ENCODE data around the gene GIGYF1.
"Not testable (repeated sequence)": the region's sequence is repeated elsewhere in the genome, so short reads cannot be mapped to it uniquely, and the experiment has no call there.

GIGYF1 gene

DNA sequence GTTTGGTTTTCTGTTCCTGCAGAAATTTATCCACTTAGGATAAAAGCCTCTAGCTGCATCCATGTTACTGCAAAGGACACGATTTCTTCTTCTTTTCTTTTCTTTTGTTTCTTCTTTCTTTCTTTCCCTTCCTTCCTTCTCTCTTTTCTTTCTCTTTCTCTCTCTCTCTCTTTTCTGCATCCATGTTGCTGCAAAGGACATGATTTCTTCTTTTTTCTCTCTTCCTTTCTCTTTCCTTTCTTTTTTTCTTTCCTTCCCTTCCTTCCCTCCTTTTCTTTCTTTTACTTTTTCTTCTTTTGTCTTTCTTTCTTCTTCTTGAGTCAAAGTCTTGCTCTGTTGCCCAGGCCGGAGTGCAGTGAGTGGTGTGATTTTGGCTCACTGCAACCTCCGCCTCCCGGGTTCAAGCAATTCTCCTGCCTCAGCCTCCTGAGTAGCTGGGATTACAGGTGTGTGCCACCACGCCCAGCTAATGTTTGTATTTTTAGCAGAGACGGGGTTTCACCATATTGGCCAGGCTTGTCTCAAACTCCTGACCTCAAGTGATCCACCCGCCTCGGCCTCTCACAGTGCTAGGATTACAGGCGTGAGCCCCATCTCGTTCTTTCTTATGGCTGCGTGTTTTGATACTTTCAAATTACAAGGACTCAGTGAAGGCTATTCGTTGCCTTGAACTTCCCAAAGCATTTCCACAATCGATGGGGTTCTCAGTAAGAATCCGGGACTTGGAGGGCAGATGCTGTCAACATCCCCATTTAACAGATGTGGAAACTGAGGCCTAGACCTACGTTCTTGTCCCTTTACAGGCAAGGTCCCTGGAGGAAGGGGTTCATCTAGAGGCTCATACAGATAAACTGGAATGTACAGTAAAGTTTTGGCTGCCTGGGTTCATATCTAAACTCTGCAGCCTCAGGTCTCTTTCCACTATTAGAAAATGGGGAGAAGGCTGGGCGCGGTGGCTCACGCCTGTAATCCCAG, 22.4 kb downstream of the GIGYF1 start:
- no peak for DNase-seq

DNA sequence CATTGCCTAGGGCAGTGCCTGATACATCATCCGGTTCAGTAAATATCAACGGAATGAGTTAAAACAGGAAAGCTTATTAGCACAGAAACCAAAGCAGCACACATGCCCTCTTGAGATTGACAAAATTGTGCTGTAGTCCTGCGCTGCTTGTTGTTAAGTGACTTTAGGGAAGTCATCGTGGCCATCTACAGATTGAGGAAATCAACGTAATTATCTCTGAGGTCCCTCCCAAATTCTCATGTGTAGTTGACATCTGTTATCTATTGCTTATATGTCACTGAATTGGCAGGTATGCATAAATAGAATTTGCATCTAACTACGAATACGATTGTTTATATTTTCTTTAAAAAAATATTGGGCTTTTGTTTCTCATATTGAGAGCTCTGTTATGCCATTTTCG, 24.0 kb downstream of the GIGYF1 start:
- no peak for DNase-seq

DNA sequence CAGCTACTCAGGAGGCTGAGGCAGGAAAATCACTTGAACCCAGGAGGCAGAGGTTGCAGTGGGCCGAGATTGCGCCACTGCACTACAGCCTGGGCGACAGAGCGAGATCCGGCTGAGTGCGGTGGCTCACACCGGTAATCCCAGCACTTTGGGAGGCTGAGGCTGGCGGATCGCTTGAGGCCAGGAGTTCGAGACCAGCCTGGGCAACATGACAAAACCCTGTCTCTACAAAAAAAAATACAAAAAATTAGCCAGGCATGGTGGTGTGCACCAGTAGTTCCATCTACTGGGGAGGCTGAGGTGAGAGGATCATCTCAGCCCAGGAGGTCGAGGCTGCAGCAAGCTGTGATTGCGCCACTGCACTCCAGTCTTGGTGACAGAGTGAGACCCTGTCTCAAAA, 24.9 kb downstream of the GIGYF1 start:
- not testable (repeated sequence) for DNase-seq

DNA sequence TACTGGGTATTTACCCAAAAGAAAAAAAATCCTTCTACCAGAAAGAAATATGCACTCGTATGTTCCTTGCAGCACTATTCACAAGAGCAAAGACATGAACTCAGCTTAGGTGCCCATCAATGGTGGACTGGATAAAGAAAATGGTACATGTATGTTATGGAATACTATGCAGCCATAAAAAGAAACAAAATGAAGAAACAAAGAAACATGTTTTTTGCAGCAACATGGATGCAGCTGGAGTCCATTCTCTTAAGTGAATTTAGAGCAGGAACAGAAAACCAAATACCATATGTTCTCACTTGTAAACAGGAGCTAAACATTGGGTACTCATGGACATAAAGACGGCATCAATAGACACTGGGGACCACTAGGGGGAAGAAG, 26.0 kb downstream of the GIGYF1 start:
- no peak for DNase-seq

DNA sequence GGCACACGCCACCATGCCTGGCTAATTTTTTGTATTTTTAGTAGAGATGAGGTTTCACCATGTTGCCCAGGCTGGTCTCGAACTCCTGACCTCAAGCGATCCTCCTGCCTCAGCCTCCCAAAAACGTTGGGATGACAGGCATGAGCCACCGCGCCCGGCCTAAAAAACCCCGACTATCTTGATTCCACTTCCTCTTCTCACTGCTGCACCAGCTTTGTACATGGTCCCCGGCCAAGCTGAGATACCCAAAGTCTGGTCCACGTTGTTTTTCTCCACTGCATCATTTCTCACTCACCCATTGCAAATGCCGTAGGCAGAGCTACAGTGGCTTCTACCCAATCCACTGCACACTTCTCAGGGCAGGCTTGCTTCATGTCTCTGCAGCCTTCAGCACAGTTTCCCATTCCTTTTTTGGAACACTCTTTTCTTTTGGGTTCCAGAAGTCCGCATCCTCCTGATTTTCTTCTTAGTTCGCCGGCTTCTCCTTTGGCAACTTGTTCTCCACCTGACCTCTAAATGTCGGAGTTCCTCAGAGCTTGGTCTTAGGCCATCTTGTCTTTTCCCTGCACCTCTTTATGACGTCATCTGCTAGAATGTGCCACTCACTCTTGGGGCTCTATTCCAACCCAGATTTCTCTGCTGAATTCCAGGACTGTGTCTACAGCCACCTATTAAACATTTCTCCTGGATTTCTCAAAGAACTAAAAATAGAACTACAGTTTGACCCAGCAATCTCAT, 26.6 kb downstream of the GIGYF1 start:
- no peak for DNase-seq

DNA sequence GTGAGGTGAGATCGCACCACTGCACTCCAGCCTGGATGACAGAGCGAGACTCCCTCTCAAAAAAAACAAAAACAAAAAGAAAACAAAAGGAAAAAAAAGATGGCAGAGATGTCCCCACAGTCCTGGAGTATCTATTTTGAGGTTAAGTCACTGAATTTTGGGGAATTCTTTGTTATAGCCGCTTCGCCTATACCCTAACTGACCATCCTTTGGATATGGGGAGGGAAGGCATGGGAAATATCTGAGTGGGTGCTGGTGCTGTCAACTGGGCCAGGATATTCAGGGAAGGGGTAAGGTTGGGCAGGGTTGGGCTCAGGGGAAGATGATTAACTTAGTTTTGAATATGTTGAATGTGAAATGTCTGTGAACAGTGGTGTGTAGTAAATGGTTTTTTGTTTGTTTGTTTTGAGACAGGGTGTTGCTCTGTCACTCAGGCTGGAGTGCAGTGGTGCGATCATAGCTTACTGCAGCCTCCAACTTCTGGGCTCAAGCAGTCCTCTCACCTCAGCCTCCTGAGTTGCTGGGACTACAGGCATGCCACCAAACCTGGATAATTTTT, 28.8 kb downstream of the GIGYF1 start:
- no peak for DNase-seq

DNA sequence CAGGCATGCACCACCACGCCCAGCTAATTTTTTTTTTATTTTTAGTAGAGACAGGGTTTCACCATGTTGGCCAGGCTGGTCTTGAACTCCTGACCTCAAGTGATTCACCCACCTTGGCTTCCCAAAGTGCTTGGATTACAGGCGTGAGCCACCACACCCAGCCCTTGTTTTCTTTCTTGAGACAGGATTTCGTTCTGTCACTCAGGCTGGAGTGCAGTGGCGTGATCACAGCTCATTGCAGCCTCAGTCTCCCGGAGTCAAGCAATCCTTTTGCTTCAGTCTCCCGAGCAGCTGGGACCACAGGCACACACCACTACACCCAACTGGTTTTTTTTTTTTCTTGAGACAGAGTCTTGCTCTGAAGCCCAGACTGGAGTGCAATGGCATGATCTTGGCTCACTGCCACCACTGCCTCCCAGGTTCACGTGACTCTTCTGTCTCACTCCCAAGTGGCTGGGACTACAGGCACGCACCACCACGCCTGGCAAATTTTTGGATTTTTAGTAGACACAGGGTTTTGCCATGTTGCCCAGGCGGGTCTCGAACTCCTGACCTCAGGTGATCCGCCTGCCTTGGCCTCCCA, 31.8 kb downstream of the GIGYF1 start:
- DNase-seq, result not testable (repeated sequence)

DNA sequence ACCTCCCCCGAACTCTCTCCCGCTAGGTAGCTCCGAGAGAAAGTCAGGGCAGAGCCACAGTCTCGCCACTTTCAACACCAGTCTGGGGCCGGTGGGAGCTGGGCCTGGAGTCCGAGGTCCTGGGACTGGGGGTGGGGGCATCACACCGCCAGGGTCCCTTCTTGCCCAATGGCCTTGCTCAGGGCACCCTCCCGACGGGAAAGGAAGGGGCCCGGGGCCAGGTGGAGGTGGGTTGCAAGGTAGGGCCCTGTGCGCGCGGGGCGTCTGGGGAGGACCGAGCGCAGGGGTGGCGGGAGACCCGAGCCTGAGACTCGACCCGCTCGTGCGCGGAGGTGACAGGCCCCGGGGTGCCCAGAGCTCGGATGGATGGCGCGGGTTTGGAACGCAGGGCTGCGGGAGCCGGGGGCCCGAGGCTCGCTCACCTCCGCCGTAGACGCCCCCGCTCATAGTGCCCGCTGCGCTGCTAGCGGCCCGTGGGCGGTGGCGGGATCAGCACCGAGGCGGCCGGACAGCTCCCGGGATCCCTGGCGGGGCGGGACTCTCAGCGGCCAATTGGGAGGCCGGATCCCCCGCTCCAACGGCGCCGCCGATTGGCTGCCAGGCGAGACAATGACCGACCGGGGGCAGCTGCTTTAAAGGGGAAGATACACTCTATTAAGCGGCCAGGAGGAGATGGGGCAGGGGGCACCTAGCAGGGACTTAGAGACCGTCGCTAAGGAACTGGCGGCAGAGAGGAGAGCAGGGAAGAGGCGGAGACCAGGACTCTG, 38.0 kb downstream of the GIGYF1 start, which contains the start of gene ACTL6B:
TSS of gene ACTL6B (minus strand) at position 541 of the 767 bp plus-strand sequence. CDS start at position 447, 94 bp downstream.
- peak in 4 of 5 experiments; percentile 30 to 66 (median 36) for DNase-seq

DNA sequence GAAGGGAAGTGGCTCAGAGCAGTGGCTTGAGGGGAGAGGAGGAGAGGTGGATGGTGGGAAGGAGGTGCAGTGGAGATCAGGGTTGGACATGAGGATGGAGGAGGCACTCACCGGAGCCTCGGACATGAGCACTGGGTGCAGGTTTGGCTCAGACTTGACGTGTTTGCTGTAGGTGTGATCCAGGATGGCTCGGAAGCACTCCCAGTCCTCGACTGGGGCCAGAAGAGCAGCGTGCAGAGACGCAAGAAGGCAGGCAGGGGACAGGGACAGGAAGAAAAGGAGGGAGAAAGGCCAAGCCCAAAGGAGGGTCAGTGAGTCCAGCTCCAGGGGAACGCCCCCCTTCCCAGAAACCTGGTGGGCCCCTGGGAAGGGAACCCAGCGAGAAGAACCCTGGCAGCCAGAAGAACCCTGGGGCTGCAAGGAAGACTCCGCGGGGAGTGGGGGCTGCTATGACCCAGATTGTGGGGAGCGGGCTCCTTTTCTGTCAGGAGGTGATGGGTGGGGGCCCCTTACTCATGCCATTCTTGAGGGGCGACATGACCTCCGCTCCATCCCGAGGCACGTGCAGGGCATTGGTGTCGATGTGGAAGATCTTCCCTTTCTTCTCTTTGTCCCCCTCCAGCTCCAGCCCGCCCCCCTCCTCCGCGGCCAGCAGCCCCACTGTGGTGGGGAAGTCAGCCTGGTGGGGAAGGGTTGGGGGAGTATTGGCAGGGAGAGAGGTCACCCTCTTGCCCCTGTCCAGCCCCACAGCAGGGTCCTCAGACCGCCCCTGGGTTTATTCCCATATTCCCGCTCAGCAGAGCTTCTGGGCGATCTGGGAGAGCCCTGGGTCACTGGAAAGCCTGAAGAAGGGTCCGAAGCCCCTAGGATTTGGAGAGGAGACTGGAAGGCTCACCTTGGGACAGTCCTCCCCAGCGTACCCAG, 38.9 kb downstream of the GIGYF1 start:
- no peak for DNase-seq

DNA sequence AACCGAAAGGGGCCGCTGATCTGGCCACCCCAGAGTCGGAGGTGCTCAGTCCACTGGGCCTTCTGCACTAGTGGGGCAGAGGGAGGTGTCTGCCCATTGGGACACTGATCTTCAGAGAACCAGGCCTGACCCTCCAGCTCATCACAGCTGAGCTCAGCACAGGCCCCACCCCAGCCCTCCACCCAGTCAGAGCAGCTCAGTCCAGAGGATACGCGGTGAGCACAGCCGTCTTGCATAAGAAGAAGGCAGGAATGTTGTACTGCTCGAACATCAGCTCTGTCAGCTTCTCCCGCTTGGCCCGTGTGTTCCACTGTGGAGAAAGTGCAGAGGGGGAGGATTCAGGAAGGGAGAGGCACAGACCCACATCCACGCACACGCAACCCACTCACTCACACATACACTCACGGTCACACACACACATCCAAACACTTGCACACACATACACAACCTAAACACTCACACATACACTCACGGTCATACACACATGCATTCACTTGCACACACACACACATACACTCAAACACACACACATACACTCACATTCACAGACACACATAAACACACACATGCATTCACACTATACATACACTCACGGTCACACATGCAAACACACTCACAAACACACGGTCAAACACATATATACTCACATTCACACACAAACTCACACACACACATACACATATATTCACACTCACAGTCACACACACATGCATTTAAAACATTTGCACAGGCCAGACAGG, 44.1 kb downstream of the GIGYF1 start:
- DNase-seq, result no peak

DNA sequence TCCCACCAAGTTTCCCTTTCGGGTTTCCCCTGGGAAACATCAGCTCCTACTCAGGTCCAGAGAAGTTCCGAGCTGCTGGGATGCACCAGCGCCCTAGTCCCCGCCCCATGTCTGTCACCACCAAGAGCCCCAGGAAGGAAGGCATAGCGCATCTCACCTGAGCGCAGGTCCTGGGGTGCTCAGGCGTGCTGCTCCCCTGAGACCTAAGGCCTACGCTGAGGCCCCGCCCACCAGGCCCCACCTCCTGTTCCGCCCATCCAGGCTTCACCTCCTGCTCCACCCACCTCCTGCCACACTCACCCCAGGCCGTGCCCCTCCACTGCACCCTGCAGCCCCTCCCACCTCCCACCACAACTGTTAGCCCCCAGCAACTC, 51.5 kb downstream of the GIGYF1 start:
- peak in 2 of 5 experiments; percentile 15 to 42 for DNase-seq

DNA sequence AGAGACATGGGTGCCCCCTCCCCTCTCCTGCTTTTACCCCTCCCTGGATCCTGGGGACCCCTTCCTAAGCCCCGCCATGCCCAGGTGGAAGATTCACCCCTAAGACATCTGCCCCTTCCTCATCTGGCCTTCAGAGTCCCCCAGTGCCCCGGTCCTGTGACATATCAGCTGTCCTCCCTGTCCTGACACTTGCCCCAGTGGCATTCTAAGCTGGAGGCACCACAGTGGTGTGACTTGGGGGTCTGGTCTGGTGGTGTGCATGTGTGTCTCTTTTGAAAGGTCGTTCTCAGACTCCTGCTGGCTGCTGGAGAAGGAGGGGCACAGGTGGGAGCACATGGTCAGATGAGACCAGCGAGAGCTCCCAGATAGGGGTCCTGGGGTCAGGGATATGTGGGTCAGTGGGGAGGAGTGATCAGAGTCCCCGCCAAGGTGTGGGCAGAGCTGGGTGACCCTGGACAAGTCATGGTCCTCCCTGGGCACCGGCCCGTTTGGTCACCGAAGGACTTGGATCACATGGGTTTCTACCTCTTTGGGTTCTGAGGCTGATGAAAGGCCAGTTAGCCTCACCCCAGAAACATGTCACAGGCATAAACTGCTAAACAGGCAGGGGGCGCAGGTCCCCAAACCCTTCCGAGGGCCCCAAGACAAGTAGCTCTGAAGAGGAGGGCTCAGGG, 52.1 kb downstream of the GIGYF1 start:
- no peak for DNase-seq

DNA sequence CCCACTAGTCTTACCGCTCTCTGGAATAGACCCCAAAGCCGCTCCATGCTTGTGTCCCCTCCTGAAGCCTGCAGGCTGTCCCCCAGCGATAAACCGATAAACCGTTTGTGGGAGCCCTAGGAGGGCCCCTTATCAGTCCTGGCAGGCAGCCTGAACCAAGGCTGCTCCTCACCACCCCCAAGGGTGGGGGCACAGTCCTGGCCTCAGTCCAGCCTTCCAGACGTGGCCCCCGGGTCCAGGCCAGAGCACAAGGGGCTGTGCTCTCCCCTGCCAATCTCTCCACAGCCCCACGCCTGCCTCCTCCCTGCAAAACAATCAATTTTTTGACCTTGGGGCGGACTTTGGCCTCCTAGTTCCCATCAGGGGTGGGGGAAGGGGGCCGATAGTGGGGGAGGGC, 52.6 kb downstream of the GIGYF1 start, which contains the start of gene TFR2:
TSS of gene TFR2 (minus strand) at position 90 of the 397 bp plus-strand sequence. CDS start at position 47, 43 bp downstream.
- DNase-seq, result no peak

DNA sequence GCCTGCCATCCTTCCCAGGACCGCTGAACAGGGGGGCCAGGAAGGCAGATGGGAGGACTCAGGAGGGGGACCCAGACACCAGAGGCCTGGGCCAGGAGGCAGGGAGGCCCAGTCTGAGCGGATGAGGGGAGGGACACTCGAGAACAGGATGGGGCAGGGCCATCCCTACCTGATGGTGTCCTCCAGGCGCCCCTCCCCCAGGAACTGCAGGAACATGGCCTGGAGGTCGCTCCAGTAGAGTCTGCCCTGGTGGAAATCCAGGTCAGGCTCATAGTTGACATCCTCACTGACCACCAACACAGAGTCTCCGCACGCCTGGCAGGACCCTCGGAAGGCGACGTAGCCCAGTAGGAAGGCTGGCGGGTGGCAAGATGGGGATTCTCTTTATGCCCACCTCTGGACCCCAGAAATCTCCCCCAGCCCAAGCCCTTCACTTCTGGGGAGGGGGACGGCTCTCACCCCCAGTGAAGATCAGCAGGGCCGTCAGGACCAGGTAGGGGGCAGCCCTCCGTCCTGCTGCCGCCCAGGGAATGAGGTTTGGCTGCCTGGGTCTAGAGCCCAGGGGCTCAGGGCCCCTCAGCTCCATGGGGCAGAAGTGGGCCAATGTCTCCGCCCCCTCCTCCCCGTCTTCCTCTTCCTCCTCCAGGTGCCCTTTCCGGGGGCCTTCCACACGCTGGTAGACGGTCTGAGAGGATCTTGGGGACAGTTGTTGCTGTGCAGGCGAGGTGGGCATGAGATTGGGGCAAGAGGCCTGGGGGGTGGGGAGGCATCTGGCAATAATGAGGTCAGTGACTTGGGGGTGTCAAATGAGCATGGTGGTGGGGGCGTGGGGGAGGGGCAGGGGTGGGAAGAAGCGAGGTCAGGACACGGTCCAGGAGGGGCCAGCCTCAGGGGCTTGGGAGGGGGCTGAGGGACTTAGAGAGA, 53.3 kb downstream of the GIGYF1 start:
- DNase-seq, result no peak

DNA sequence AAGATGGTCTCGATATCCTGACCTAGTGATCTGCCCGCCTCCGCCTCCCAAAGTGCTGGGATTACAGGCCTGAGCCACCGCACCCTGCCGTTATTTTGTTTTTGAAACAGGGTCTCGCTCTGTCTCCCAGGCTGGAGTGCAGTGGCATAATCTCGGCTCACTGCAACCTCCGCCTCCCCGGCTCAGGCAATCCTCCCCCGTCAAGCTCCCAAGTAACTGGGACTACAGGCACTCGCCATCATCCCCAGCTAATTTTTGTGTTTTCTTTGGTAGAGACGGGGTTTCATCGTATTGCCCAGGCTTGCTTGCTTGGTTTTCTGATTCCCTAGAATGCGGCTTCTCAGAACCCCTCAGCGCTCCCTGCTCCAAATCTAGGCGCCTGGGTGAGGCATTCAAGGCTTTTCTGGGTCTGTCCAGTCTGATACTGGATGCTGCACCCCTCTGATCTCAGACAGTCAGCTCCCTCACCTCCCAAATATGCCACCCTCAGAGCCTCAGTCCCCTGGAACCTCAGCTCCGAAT, 54.0 kb downstream of the GIGYF1 start:
- no peak for DNase-seq

DNA sequence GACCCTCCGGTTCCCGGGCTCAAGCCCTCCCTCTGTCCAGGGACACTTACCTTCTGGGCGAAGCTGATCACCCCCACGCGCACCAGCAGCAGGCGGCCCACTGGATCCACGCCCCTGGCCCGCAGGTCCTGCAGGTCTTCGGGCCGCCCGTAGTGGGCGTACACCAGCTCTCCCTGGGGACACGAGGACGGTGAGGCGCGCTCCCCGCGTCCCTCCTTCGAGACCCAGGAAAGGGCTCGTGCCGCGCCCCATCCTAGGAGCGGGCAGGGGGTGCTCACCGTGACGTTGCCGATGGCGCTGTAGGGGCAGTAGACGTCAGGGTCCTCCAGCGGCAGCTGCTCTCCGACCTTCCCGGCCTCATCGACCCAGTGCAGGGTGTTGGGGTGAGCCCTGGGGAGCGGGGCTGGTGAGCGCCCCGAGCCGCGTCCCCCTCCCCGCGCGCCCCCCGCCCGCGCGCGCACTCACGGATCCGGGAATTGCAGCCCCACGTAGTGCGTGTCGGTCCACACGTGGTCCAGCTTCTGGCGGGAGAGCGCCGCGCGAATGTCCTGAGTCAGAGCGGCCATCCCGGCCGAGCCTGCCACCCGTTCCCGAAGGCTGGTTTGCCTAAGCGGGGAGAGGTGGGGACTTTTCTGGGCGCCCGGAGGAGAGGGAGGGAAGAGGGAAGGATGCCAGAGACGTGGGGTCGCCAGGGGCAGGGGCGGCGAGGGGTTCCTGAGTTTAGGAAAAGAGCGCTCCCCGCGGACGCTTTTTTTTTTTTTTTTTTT, 60.9 kb downstream of the GIGYF1 start:
- peak in 4 of 5 experiments; percentile 37 to 74 (median 48) for DNase-seq

DNA sequence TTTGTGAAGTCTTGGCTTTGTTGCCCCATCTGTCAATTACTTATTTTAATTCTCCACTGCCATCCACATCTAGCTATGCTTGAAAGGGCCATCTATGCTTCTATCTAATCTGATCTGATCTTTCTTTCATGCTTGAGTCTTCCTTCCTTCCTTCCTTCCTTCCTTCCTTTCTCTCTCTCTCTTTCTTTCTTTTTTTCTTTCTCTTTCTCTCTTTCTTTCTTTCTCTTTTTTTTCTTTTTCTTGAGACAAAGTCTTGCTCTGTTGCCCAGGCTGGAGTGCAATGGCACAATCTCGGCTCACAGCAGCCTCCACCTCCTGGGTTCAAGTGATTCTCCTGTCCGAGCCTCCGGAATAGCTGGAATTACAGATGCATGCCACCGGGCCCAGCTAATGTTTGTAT, 64.0 kb downstream of the GIGYF1 start:
- no peak for DNase-seq
